ENCODE measurements around the gene PEX1.

Gene PEX1

GRCh38 chr7:92528188-92528957, at the start of gene PEX1, which contains the start of gene RBM48 (continued):
- TF ChIP-seq PRDM2 (tag by site-specific recombination; IDR thresholded peaks at IDR 0.05; ENCODE audit: borderline replicate concordance): no peak
- TF ChIP-seq, protein P1, sequence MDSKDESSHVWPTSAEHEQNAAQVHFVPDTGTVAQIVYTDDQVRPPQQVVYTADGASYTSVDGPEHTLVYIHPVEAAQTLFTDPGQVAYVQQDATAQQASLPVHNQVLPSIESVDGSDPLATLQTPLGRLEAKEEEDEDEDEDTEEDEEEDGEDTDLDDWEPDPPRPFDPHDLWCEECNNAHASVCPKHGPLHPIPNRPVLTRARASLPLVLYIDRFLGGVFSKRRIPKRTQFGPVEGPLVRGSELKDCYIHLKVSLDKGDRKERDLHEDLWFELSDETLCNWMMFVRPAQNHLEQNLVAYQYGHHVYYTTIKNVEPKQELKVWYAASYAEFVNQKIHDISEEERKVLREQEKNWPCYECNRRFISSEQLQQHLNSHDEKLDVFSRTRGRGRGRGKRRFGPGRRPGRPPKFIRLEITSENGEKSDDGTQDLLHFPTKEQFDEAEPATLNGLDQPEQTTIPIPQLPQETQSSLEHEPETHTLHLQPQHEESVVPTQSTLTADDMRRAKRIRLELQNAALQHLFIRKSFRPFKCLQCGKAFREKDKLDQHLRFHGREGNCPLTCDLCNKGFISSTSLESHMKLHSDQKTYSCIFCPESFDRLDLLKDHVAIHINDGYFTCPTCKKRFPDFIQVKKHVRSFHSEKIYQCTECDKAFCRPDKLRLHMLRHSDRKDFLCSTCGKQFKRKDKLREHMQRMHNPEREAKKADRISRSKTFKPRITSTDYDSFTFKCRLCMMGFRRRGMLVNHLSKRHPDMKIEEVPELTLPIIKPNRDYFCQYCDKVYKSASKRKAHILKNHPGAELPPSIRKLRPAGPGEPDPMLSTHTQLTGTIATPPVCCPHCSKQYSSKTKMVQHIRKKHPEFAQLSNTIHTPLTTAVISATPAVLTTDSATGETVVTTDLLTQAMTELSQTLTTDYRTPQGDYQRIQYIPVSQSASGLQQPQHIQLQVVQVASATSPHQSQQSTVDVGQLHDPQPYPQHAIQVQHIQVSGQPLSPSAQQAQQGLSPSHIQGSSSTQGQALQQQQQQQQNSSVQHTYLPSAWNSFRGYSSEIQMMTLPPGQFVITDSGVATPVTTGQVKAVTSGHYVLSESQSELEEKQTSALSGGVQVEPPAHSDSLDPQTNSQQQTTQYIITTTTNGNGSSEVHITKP (tag by site-specific recombination; IDR thresholded peaks at IDR 0.05): 0 out of 2 replicates have a peak, but pooled peaks have one; percentile 15
- no peak for TF ChIP-seq ZNF560 (tag by site-specific recombination; IDR thresholded peaks at IDR 0.05; ENCODE audit: borderline replicate concordance)
- no peak for TF ChIP-seq ZNF302 (tag by site-specific recombination; IDR thresholded peaks at IDR 0.05; ENCODE audit: low read depth)
- TF ChIP-seq, protein P2, sequence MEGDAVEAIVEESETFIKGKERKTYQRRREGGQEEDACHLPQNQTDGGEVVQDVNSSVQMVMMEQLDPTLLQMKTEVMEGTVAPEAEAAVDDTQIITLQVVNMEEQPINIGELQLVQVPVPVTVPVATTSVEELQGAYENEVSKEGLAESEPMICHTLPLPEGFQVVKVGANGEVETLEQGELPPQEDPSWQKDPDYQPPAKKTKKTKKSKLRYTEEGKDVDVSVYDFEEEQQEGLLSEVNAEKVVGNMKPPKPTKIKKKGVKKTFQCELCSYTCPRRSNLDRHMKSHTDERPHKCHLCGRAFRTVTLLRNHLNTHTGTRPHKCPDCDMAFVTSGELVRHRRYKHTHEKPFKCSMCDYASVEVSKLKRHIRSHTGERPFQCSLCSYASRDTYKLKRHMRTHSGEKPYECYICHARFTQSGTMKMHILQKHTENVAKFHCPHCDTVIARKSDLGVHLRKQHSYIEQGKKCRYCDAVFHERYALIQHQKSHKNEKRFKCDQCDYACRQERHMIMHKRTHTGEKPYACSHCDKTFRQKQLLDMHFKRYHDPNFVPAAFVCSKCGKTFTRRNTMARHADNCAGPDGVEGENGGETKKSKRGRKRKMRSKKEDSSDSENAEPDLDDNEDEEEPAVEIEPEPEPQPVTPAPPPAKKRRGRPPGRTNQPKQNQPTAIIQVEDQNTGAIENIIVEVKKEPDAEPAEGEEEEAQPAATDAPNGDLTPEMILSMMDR (tag by site-specific recombination; IDR thresholded peaks at IDR 0.05): peak; percentile 85
- TF ChIP-seq HIC1 (tag by site-specific recombination; IDR thresholded peaks at IDR 0.05): 0 out of 2 replicates have a peak, but pooled peaks have one; percentile 43
- TF ChIP-seq, protein P3, sequence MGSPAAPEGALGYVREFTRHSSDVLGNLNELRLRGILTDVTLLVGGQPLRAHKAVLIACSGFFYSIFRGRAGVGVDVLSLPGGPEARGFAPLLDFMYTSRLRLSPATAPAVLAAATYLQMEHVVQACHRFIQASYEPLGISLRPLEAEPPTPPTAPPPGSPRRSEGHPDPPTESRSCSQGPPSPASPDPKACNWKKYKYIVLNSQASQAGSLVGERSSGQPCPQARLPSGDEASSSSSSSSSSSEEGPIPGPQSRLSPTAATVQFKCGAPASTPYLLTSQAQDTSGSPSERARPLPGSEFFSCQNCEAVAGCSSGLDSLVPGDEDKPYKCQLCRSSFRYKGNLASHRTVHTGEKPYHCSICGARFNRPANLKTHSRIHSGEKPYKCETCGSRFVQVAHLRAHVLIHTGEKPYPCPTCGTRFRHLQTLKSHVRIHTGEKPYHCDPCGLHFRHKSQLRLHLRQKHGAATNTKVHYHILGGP (tag by site-specific recombination; IDR thresholded peaks at IDR 0.05): no peak
- TF ChIP-seq KLF16 (tag by site-specific recombination; IDR thresholded peaks at IDR 0.05): peak; percentile 64
- no peak for TF ChIP-seq ZNF580 (tag by site-specific recombination; IDR thresholded peaks at IDR 0.05)
- peak; percentile 78 for TF ChIP-seq SP3 (tag by site-specific recombination; IDR thresholded peaks at IDR 0.05)
- no peak for TF ChIP-seq ZNF510 (tag by site-specific recombination; IDR thresholded peaks at IDR 0.05; ENCODE audit: insufficient replicate concordance)
- no peak for TF ChIP-seq ZNF26 (tag by site-specific recombination; IDR thresholded peaks at IDR 0.05)
- TF ChIP-seq ZNF112 (tag by site-specific recombination; IDR thresholded peaks at IDR 0.05): no peak
- TF ChIP-seq, protein P4, sequence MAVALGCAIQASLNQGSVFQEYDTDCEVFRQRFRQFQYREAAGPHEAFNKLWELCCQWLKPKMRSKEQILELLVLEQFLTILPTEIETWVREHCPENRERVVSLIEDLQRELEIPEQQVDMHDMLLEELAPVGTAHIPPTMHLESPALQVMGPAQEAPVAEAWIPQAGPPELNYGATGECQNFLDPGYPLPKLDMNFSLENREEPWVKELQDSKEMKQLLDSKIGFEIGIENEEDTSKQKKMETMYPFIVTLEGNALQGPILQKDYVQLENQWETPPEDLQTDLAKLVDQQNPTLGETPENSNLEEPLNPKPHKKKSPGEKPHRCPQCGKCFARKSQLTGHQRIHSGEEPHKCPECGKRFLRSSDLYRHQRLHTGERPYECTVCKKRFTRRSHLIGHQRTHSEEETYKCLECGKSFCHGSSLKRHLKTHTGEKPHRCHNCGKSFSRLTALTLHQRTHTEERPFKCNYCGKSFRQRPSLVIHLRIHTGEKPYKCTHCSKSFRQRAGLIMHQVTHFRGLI (tag by site-specific recombination; IDR thresholded peaks at IDR 0.05): no peak
- TF ChIP-seq ZNF10 (tag by site-specific recombination; IDR thresholded peaks at IDR 0.05): no peak
- peak; percentile 75 for TF ChIP-seq ZXDB (tag by site-specific recombination; IDR thresholded peaks at IDR 0.05)
- no peak for TF ChIP-seq GLIS1 (tag by site-specific recombination; IDR thresholded peaks at IDR 0.05)
- TF ChIP-seq ZBTB48 (tag by site-specific recombination; IDR thresholded peaks at IDR 0.05): 0 out of 2 replicates have a peak, but pooled peaks have one; percentile 16
